GM08714 (cell line): ENCODE measurements around the gene LENG9.
A peak's percentile ranks its signal among the peaks of the same experiment; 100 is the strongest.
"Not testable (repeated sequence)": the region's sequence is repeated elsewhere in the genome, so short reads cannot be mapped to it uniquely, and the experiment has no call there.

Source experiments
- H3K4me3 ChIP-seq: fragments of 200-500 bp; sonication (Bioruptor generic); 2 replicates; pipeline ENCODE4 v1.5.1; 2014; ENCODE audit warnings: mild to moderate bottlenecking, low read length, inconsistent platforms
- ZNF274 ChIP-seq: IDR thresholded peaks from 2 replicates; pipeline ENCODE4 v1.6.1; 2012; ENCODE audit warnings: mild to moderate bottlenecking, low read depth, low read length

LENG9 gene

GRCh38 chr19:54457773-54458647 lies 5.6 kb downstream of the LENG9 start:
- TF ChIP-seq ZNF274 = no peak
- no peak overlapping the region for H3K4me3 ChIP-seq

DNA sequence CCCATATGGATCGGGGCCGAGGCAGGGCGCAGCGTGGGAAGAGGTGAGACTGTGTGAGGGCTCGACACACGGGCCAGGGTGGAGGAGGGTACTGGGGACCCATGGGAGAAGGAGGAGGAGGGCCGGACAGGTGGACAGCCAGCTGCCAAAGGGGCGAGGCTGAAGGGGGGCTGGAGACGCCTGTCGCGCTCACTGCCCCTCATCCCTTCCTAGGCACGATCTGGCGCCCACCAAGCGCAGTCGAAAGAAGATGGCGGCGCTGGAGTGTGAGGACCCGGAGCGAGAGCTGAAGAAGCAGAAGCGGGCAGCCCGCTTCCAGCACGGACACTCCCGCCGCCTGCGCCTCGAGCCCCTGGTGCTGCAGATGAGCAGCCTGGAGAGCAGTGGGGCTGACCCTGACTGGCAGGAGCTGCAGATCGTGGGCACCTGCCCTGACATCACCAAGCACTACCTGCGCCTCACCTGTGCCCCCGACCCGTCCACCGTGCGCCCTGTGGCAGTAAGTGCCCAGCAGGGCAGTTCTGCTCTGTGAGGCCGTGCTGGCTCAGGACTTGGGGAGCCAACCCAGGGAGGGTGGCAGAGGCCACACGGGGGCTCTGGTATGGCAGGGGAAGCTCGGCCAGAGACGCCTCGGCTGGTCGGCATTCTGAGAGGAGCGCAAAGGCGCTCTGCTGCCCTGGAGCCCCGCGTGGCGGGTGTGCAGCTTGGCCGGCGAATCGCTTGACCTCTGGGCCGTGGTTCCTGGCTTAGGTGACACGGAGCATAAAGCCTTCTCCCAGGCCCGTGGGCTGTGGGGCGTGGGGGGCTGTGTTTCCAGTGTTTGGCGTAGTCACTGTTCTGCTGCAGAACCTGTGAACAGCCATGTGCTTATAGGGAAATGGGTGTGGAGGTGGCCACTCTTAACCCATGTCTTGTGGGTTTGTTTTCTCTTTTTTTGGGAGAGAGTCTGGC lies 6.9 kb downstream of the LENG9 start:
- no peak for TF ChIP-seq ZNF274
- no peak overlapping the region for H3K4me3 ChIP-seq

GRCh38 chr19:54455786-54456422 lies 7.7 kb downstream of the LENG9 start:
- TF ChIP-seq ZNF274 = no peak
- no peak overlapping the region for H3K4me3 ChIP-seq

DNA sequence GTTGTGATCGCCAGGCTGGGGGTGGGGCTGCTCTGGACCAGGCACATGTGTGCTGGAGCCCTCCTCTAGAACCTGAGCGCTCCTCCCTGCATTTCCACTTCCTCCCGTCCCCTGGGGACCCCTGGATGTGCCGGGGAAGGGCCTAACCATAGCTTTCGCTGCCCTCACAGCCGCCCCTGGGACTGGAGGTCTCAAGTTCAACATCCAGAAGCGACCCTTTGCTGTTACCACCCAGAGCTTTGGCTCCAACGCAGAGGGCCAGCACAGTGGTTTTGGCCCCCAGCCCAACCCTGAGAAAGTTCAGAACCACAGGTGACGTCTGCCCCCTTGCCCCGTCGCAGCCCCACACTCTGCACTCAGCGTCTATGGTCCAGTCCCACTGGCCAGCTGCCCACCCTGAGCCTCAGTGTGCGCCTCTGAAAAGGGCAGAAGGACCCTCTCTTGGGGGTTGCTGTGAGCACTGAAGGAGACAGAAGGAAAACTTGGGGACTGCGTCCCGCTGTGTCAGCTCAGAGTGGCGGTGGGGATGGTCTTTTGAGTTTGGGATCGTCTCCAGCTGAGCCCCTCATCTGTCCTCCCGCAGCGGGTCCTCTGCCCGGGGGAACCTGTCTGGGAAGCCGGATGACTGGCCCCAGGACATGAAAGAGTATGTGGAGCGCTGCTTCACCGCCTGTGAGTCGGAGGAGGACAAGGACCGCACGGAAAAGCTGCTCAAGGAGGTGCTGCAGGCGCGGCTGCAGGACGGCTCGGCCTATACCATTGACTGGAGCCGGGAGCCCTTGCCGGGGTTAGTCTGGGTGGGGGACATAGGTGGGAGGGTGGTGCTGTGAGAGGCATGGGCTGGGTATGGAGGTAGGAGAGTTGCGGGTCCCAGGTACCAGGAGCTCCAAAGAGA lies 8.6 kb downstream of the LENG9 start:
- no peak for TF ChIP-seq ZNF274
- H3K4me3 ChIP-seq = no peak overlapping the region

DNA sequence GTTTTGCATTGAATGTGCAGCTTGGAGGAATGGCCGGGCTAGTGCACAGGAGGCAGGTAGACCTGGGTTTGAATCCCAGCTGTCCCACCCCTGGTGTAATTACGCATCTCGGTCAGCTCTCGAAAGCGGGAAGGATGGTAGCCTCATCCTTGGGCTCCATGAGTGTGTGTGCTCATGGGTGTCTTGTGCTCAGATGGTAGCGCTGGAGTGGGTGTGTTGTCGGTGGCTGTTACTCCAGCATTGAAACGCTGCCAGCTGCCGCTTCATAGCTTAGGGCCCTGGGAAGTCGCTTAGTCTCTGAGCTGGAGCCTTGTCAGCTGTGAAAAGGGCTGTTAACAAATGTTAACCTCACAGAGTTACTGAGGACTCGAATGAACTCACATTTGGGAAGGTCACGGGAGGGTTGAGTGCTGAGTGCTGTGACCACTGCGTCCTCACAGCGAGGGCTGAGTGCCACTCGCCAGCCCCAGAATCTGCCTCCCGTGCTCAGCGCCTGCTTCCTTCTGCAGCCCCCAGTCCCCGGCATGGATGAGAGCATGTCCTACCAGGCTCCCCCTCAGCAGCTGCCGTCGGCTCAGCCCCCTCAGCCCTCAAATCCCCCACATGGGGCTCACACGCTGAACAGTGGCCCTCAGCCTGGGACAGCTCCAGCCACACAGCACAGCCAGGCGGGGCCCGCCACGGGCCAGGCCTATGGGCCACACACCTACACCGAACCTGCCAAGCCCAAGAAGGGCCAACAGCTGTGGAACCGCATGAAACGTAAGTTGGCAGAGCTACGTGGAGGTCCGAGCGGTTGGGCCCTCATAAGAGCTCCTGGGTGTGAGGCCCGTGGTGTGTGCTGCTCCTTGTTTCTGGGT lies 9.4 kb downstream of the LENG9 start:
- no peak overlapping the region for H3K4me3 ChIP-seq
- no peak for TF ChIP-seq ZNF274

- TF ChIP-seq ZNF274 = no peak
- no peak overlapping the region for H3K4me3 ChIP-seq
These were observed 11.0 kb downstream of the LENG9 start for GRCh38 chr19:54452626-54453025.

- no peak for TF ChIP-seq ZNF274
- H3K4me3 ChIP-seq = no peak overlapping the region
These were observed 11.6 kb downstream of the LENG9 start for GRCh38 chr19:54451997-54452396.

- no peak overlapping the region for H3K4me3 ChIP-seq
- no peak for TF ChIP-seq ZNF274
These were observed 12.2 kb downstream of the LENG9 start for GRCh38 chr19:54451331-54451871.

GRCh38 chr19:54449701-54450069 lies 13.9 kb downstream of the LENG9 start:
- TF ChIP-seq ZNF274 = no peak
- H3K4me3 ChIP-seq = peak overlapping the region; percentile 97

GRCh38 chr19:54448774-54449700 lies 14.5 kb downstream of the LENG9 start, which contains the start of gene LENG8:
TSS of gene LENG8 (plus strand) at chr19:54449199. CDS start at chr19:54451345, 2,146 bp downstream.
- H3K4me3 ChIP-seq = peak within 1 kb of the TSS; percentile 97
- TF ChIP-seq ZNF274 = no peak

DNA sequence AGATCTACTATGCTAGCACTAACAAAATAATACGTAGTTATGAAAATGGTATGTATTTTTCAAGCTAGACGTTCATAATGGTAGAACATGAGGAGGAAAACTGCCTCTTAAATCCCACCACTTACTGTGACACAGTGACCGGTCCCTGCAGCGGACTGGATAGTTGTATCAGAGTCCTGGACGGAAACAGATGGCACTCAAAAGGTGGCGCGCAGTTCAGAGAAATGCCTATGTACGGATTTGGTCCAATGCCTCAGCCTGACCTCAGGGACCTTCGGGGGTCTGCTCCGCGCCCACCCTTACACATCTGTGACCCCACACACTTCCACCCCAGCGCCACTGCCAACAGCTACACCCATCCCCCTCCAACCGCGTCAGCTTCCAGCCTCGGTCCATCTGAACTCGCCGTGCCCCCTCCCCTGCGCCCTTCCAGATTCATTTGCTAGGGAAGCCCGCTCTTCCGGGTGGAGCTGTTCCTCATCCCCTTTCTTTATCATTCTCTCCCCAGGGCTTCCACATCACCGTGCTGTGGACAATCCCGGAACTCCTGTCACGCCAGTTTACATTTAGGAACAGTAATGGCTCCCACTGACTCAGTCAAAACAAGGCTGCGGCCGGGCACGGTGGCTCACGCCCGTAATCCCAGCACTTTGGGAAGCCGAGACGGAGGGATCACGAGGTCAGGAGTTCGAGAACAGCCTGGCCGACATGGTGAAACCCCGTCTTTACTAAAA lies 15.4 kb downstream of the LENG9 start:
- peak overlapping the region; percentile 97 for H3K4me3 ChIP-seq
- no peak for TF ChIP-seq ZNF274

GRCh38 chr19:54446349-54446748 lies 17.2 kb downstream of the LENG9 start:
- H3K4me3 ChIP-seq = not testable (repeated sequence)
